SU-DHL-6 (cell line): ENCODE data around the gene IGFBP3.

Experiments
- CTCF ChIP-seq: fragments of 200-600 bp; sonication (generic); IDR thresholded peaks from one replicate; pipeline ENCODE4 v1.5.1; 2017; ENCODE audit warnings: antibody characterized with exemption, mild to moderate bottlenecking, low read length, moderate library complexity; ENCODE audit not compliant: insufficient read depth, poor library complexity, severe bottlenecking
- EZH2phosphoT487 ChIP-seq: fragments of 200-600 bp; sonication (generic), shearing (Covaris generic); conservative IDR thresholded peaks from 2 replicates; pipeline ENCODE4 v1.6.1; 2018; ENCODE audit warnings: mild to moderate bottlenecking, antibody characterized with exemption, low read length, moderate library complexity, mixed read lengths

DNA sequence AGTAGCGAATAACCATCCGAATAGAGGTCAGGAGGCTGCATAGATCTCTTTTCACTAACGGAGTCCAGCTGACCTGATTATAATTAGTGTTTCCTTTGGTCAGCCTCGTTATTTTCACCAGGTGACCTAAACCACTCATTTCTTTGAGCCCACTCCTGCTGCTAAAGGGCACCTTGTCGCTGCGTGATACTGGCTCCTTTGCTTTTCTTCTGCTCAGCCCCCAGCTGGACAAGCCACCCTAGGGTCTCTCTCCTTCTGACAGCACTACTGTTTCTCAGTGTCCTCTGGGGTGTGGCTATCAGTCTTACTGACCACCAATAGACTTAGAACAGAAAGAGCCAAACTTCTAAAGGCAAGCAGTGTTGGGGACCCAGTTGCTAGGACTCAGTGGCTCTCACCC, 2.7 kb upstream of the IGFBP3 start:
- no peak for TF ChIP-seq CTCF
- TF ChIP-seq EZH2phosphoT487: 0 out of 2 replicates have a peak, but pooled peaks have one; percentile 12
